Measurements from ENCODE around the gene POLG.

GRCh38 chr15:89383365-89384175 is 48.9 kb upstream of the POLG start:
- TF ChIP-seq POLR2AphosphoS5 (IDR thresholded peaks at IDR 0.05; ENCODE audit: low read depth, low read length) (no peak), POLR2A (IDR thresholded peaks at IDR 0.05; ENCODE audit: low read depth, low read length) (no peak)

All from GM12892 (cell line).